ENCODE measurements around the gene PITPNM1.

PITPNM1 gene

DNA sequence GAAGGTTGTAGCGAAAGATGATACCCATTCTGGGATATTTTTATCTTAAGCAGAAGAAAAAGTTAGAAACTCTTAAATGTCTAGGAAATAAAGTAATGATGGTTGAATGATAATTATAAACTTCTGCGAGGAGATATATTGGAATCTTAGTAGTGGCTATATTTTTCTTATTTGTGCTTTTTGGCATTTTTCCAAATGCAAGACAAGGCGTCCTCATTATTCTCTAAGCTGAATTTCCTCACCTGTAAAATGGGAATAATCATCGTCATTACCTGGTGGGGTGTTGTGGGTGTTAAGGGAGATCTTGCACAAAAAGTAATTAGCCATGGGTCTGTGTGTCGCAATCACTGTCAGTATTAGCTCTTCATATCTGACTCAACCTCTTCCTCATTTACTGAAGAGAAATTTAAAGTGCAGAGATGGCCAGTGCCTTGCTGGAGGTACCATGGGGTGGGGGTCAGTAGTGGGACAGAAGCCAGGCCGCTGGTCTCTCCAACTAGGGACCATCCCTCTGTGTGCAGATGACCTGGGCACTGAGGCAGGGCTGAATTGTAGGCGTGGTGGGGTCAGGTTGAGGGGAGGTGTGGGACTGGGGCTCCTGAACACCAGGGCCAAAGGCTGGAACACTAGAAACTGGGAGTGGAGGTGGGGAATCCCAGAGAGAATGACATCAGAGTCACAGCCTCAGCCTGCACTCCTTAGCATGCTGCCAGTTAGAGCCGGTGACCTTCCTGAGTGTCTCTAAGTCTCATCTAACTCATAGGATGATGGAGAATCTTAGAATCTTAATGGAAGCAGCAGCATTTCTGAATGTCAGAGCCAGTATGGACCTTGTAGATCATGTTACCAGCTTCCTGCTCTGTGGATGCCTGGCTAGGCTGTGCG is 4.1 kb downstream of the PITPNM1 start:
- TF ChIP-seq, protein P1, sequence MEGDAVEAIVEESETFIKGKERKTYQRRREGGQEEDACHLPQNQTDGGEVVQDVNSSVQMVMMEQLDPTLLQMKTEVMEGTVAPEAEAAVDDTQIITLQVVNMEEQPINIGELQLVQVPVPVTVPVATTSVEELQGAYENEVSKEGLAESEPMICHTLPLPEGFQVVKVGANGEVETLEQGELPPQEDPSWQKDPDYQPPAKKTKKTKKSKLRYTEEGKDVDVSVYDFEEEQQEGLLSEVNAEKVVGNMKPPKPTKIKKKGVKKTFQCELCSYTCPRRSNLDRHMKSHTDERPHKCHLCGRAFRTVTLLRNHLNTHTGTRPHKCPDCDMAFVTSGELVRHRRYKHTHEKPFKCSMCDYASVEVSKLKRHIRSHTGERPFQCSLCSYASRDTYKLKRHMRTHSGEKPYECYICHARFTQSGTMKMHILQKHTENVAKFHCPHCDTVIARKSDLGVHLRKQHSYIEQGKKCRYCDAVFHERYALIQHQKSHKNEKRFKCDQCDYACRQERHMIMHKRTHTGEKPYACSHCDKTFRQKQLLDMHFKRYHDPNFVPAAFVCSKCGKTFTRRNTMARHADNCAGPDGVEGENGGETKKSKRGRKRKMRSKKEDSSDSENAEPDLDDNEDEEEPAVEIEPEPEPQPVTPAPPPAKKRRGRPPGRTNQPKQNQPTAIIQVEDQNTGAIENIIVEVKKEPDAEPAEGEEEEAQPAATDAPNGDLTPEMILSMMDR (conservative IDR thresholded peaks at IDR 0.05) = no peak
- TF ChIP-seq ZFX (IDR thresholded peaks at IDR 0.05) = no peak
- no peak overlapping the region for H3K27ac ChIP-seq

DNA sequence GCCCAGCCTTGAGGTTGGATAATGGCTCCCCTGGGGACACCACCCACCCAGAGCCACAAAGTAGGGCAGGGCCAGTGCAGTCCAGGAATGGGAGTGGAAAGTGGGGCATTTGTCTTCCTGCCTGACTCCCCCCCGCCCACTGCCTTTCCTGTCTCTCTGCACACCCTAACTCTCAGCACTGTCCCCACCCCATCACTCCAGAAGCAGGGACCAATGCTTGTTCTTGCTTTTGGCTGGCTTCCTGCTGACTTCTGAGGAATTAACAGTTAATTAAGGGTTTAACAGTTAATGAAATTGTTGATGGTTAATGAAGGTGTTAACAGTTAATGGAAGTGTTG is 4.7 kb downstream of the PITPNM1 start:
- no peak overlapping the region for H3K27ac ChIP-seq
- TF ChIP-seq, protein P1 (conservative IDR thresholded peaks at IDR 0.05) = no peak
- no peak for TF ChIP-seq ZFX (IDR thresholded peaks at IDR 0.05)

DNA sequence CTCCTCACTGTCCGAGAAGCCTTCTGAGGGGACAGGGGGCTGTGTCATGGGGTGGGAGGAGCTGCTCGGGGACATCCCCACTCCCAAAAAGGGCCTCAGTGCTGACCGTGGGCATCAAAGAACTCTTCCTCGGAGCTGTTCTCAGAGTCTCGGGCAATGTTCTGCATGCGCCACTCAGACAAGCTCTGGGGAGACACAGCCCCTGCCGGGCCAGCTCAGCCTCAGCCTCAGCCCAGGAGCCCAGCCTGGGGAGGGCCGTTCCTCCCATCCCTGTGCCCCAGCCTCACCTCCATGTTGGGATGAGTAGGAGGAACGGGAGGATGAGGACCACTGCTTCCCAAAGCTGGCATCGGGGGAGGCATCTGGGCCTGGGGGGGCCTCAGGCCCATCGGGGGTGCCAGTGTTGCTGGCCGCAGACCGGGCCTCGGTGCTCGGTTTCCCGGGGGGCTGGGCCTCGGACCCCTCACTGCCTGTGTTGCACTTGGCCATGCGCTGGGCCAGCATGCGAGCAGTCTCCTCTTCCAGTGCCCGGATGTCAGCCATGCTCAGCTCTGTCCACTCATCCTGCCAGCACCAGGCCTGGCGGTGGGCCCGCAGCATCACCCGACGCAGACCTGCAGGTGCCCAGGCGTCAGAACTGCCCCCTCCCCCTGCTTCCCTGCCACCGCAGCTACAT is 5.2 kb downstream of the PITPNM1 start:
- TF ChIP-seq, protein P1 (conservative IDR thresholded peaks at IDR 0.05) = no peak
- TF ChIP-seq ZFX (IDR thresholded peaks at IDR 0.05) = no peak
- no peak overlapping the region for H3K27ac ChIP-seq

DNA sequence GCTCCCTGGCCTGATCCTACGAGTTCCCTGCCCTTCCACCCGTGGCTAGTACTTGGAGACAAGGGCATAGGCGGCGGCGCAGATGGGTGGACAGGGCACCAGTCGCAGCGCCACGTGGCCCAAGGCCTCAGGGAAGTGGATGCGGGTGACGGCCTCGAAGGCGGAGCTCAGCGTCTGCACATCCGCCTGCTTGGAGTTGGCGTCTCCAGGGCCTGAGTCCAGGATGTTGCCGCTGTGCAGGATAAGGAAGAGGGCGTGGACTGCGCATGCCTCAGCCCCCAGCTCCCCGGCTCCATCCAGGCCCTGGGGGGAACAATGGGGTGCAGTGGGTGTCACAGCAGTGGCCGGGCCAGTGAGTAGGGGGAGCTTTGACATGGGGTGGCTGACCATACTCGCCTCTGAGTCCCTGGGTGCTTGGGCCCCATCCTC is 6.6 kb downstream of the PITPNM1 start:
- TF ChIP-seq, protein P1 (conservative IDR thresholded peaks at IDR 0.05) = no peak
- TF ChIP-seq ZFX (IDR thresholded peaks at IDR 0.05) = no peak
- no peak overlapping the region for H3K27ac ChIP-seq

DNA sequence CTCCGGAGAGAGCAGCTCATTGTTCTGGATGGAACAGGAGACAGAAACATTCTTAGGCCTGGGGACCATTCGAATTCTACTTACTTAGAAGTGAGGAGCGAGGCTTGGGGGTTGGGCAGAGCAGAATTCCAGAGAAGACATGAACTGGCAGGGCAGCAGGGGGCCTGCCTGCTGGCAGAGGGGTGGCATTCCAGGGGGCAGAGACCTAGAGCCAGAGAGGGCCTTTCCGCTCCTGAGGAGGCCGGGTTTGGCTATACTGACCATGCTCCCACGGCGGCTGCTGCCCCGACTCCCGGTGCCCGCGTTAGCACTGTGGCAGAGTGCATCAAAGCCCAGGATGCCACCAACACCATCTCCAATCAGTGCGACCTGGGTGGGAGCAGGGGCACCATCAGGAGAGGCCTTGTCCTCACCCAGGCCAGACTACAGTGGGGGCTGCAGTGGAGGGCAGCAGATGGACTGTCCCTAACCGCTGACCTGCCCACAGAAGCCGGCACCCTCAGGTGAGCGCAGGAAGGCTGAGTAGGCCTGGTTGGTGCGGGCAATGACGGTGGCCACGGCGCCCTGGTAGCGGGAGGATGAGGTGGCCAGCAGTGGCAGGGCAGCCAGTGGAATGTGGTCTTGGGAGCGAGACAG is 7.4 kb downstream of the PITPNM1 start:
- H3K27ac ChIP-seq = no peak overlapping the region

DNA sequence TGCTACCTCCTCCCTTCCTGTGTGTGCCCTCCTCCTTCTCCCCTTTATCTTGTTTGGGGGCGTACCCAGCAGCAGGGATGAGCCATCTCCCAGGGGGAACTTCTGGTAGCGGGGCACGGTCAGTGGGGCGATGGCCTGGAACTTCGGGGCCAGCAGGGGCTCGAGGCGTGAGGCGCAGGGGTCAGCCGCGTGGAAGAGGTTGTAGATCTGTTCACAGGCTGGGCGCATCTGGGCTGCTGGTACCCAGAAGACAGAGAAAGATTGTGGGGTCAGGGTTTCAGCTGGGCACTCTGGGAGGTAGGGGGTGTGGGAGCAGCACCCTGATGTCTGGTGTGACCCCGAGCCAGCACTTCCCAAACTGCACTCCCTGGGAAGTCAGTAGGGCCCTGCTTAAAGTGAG is 9.1 kb downstream of the PITPNM1 start:
- no peak overlapping the region for H3K27ac ChIP-seq
- TF ChIP-seq, protein P1 (conservative IDR thresholded peaks at IDR 0.05) = no peak
- no peak for TF ChIP-seq ZFX (IDR thresholded peaks at IDR 0.05)

More for the DNA sequence above, 7.4 kb downstream of the PITPNM1 start:
- no peak for TF ChIP-seq ZFX (IDR thresholded peaks at IDR 0.05)
- TF ChIP-seq, protein P1 (conservative IDR thresholded peaks at IDR 0.05) = no peak
